HG03039 (cell line): ENCODE measurements around the gene MAD1L1.

Experiments
- ATAC-seq: cut with Tn5 transposase; IDR thresholded peaks from one replicate; pipeline ENCODE4 v1.9.1; 2021; ENCODE audit warnings: mild to moderate bottlenecking, moderate library complexity; ENCODE audit not compliant: unreplicated experiment

The MAD1L1 gene

GRCh38 chr7:2202361-2202761 is 30.4 kb downstream of the MAD1L1 start:
- ATAC-seq = no peak

GRCh38 chr7:2201686-2202360 is 30.9 kb downstream of the MAD1L1 start:
- ATAC-seq = no peak

- ATAC-seq = no peak
These were observed 31.6 kb downstream of the MAD1L1 start for GRCh38 chr7:2201128-2201527.

- ATAC-seq = no peak
These were observed 32.2 kb downstream of the MAD1L1 start for GRCh38 chr7:2200584-2200980.

- ATAC-seq = no peak
These were observed 32.7 kb downstream of the MAD1L1 start for GRCh38 chr7:2199956-2200583.

GRCh38 chr7:2199528-2199927 is 33.2 kb downstream of the MAD1L1 start:
- no peak for ATAC-seq

- ATAC-seq = no peak
These were observed 34.0 kb downstream of the MAD1L1 start for GRCh38 chr7:2198760-2199159.

- ATAC-seq = no peak
These were observed 34.5 kb downstream of the MAD1L1 start for GRCh38 chr7:2198206-2198605.

GRCh38 chr7:2197436-2198155 is 35.1 kb downstream of the MAD1L1 start:
- ATAC-seq = no peak

GRCh38 chr7:2196381-2197378 is 36.1 kb downstream of the MAD1L1 start:
- no peak for ATAC-seq

GRCh38 chr7:2195400-2196246 is 37.1 kb downstream of the MAD1L1 start:
- ATAC-seq = no peak

GRCh38 chr7:2193575-2194305 is 39.0 kb downstream of the MAD1L1 start:
- ATAC-seq = no peak

- ATAC-seq = no peak
These were observed 39.8 kb downstream of the MAD1L1 start for GRCh38 chr7:2192831-2193534.

- no peak for ATAC-seq
These were observed 41.7 kb downstream of the MAD1L1 start for GRCh38 chr7:2191016-2191415.

GRCh38 chr7:2190531-2190930 is 42.2 kb downstream of the MAD1L1 start:
- ATAC-seq = no peak

- no peak for ATAC-seq
These were observed 46.6 kb downstream of the MAD1L1 start for GRCh38 chr7:2186166-2186565.

GRCh38 chr7:2185715-2186114 is 47.0 kb downstream of the MAD1L1 start:
- ATAC-seq = no peak

- no peak for ATAC-seq
These were observed 50.3 kb downstream of the MAD1L1 start for GRCh38 chr7:2182461-2182860.
